Epithelial cell of esophagus (primary cell): ENCODE results near the gene ASB10.

ENCODE experiments used
- DNase-seq: peaks from one replicate; pipeline ENCODE4 v3.0.0; 2010; ENCODE audit warnings: low read depth
- H3K4me3 ChIP-seq: 2 replicates; pipeline ENCODE4 v1.5.1; 2011; ENCODE audit warnings: mild to moderate bottlenecking, low read length, control low read depth
- TF ChIP-seq, protein P1 (sequence below): IDR thresholded peaks from 2 replicates; pipeline ENCODE4 v1.5.1; 2011; ENCODE audit warnings: low read depth, mild to moderate bottlenecking, low read length, control low read depth, inconsistent platforms; ENCODE audit not compliant: insufficient read depth; ENCODE audit errors: missing control alignments

The ASB10 gene

DNA sequence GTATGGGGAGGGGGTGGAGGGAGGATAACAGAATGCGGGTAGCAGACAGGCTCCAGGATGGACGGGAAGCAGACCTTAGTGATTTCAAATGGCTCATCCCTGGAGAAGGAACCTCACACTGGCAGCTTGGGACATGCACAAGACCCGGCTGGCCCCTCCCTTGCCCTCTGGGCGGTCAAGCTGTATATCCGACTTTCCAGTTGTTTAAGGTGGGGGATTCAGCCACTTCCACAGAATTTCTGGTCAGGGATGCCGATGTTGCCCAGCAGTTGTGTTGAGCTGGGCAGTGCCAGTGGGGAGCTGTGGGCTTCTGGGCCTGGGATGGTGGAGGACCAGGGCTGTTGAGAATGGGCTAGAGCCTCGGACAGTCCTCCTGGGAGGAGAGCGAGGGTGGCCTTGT lies 58.3 kb downstream of the ASB10 start:
- no peak overlapping the region for H3K4me3 ChIP-seq
- TF ChIP-seq, protein P1, sequence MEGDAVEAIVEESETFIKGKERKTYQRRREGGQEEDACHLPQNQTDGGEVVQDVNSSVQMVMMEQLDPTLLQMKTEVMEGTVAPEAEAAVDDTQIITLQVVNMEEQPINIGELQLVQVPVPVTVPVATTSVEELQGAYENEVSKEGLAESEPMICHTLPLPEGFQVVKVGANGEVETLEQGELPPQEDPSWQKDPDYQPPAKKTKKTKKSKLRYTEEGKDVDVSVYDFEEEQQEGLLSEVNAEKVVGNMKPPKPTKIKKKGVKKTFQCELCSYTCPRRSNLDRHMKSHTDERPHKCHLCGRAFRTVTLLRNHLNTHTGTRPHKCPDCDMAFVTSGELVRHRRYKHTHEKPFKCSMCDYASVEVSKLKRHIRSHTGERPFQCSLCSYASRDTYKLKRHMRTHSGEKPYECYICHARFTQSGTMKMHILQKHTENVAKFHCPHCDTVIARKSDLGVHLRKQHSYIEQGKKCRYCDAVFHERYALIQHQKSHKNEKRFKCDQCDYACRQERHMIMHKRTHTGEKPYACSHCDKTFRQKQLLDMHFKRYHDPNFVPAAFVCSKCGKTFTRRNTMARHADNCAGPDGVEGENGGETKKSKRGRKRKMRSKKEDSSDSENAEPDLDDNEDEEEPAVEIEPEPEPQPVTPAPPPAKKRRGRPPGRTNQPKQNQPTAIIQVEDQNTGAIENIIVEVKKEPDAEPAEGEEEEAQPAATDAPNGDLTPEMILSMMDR: no peak
- no peak for DNase-seq

DNA sequence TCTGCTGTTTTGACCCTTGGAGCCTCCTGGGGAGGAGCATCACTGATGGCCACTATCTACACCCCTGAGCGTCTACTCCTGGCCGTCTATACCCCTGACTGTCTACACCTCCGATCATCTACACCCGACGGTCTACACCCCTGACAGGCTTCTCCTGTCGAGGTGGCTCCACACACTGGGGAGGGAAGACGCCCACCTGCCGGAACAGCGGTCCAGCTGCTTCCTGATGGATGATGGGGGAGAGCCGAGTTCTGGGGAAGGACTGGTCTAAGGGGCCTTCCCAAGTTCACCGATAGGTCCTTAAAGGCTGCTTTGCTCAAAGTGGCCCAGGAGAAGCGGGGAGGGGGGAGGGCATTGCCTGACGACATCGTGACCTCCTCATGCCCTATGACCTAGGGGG lies 58.9 kb downstream of the ASB10 start:
- no peak for DNase-seq
- no peak overlapping the region for H3K4me3 ChIP-seq
- TF ChIP-seq, protein P1: no peak

DNA sequence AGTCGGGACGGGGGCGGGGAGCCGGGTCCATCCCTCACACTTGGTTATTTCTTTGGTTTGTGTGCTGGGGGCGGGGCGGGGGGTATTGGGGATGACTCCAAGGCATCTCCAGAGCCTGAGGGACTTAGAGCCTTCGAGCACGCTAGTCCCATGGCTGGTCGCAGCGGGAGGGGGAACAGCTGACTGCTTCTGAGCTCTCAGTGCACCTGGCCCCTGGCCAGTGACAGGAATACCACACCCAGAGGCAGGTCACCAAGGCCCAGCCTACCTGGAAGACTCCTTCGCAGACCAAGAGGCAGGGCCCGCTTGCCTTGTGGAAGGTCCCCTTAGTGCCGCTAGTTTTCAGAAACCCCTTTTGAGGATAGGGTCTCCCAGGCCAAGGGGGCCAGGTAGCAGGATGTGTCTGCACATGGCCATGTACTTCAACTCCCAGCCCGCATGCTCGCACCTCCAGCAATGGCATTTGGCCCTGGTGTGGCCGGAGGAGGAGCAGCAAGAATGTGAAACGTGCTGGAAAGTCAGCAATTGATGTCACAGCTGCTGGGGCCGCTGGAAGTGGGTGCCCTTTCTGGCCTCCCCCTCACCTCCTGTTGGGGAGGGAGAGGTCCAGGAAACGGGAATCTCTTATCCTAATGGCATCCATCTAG lies 60.4 kb downstream of the ASB10 start:
- DNase-seq: no peak
- no peak overlapping the region for H3K4me3 ChIP-seq
- TF ChIP-seq, protein P1: no peak

DNA sequence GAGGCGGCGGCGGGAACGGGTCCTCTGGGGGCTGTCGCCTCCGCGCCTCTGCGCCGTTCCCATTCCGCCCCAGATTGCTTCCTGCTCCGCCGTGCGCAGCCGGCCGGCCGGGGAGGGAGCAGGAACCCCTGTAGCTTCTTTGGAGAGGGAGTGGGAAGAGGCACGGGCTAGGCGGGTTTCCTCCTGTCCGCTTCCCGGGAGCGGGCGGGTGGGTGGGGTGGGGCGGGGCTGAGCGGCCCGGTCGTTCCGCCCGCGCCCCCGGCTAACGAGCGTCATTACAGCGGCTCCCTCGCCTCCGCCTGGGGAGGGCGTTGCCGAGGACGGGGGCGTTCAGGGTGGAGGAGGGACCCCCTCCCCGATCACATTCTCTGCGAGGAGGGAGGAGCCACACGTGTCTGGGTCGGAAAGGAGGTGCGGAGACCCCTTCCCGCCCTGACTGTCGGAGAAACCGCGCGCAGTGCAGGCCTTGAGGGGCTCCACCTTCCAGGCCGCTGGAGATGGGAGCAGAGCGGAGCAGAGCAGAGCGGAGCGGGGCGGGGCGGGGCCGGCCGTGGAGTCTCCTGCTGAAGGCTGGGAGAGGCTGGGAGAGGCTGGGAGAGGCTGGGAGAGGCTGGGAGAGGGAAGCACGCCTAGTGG lies 61.1 kb downstream of the ASB10 start:
- DNase-seq: no peak
- TF ChIP-seq, protein P1: no peak
- no peak overlapping the region for H3K4me3 ChIP-seq
